Suppressor macrophage treated with lipopolysaccharide for 1 hour (primary cell): ENCODE results near the gene ISM2.

Source experiments
- DNase-seq, 3 donors: peaks; one replicate each; pipeline ENCODE4 v3.0.0-alpha.2; 2020 to 2022

The ISM2 gene

GRCh38 chr14:77459072-77459723, 39.4 kb downstream of the ISM2 start:
- DNase-seq = peak; percentile 79 to 86 (median 83)

GRCh38 chr14:77458249-77458950, 40.2 kb downstream of the ISM2 start:
- peak; percentile 26 to 42 (median 40) for DNase-seq

DNA sequence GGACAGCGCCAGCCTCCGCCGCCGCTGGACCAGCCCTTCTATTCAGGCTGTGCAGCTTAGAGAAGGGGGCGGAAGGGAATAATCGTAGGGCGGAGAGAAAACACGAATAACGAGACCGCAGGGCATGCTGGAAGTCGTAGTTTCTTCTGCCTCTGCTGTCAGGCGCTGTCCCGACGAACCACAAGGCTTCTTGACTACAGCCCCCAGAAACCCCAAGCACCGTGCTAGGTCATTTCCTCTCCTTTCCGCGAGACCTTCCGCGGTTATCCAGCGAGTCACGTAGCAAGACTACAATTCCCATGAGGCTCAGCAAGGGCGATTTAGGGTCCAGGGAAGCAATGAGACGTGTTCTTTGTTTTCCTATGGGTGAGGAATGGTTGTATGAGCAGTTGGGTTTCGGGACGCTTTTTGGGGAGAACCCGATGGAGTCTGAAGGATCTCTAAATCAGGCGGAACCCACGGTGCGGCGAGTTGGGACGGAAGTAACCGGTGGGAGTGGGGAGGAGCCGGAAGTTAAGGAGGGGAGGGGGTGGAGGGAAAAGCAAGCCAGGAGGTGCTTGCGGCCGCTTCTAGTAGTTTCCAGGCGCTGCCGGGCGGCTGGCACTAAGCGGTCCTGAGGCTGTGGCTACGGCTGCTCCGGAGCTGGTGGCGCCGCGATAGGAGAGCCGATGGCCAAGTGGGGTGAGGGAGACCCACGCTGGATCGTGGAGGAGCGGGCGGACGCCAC, 40.9 kb downstream of the ISM2 start, which contains the start of the genes AHSA1 and VIPAS39:
Gene AHSA1 (plus strand): TSS at position 572 of the 727 bp plus-strand sequence. CDS start 97 bp downstream, at position 669.
Gene VIPAS39 (minus strand): TSS at position 80 of the 727 bp plus-strand sequence. CDS start 3,499 bp downstream, outside the sequence.
- DNase-seq = peak; percentile 97 to 99 (median 98)

- peak in 1 of 3 donors; percentile 32 for DNase-seq
These were observed 41.5 kb downstream of the ISM2 start for GRCh38 chr14:77457115-77457521.

- no peak for DNase-seq
These were observed 42.5 kb downstream of the ISM2 start for GRCh38 chr14:77455966-77456640.

GRCh38 chr14:77442196-77442595, 56.4 kb downstream of the ISM2 start:
- no peak for DNase-seq

DNA sequence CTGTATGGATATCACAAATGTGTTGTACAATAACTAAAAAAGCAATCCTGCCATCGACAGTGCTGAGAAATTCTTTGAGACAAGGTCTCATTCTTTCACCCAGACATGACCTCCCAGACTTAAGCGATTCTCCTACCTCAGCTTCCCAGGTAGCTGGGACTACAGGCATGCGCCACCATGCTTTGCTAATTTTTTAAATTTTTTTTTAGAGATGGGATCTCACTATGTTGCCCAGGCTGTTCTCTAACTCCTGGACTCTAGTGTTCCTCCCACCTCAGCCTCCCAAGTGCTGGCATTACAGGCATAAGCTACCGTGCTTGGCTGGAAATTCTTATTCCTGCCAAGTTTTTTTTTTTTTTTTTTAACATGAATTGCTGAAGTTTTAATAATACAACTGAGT, 58.8 kb downstream of the ISM2 start:
- DNase-seq = no peak

DNA sequence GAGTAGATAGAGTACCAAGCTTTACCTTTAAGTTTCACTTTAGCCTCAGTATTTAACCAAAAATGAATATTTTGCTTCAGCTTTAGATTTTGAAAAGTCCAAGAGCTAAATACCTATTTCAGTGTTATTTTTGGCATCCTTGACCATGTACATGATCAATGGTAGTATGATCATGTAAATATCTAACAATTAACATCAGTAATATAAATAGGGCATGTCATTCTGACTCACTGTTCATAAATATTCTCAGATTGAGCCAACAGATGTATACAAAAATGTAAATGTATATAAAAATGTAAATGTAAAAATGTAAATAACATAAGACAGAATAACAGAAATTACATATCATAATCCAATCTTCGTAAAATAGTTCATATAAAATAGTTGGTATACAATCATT, 60.0 kb downstream of the ISM2 start:
- DNase-seq = no peak

DNA sequence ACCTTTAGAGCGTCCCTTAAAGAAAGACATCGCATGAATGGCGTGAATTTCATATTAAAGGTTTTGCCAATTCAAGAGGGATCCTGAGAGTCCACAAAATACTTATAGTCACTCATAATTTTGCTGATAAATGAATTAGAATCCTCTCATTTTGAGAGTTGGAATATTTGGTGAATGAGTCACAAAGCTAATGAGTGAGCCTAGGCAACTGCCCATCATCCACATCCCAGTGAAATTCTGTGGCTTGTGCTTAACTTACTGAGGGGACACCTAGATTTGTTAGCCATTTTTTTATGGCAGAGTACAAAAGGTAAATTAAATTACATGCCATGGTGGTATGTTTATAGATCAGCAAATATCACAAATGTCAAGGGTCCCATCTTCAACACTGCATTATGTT, 62.6 kb downstream of the ISM2 start:
- DNase-seq = no peak

GRCh38 chr14:77426396-77426795, 72.2 kb downstream of the ISM2 start:
- no peak for DNase-seq

GRCh38 chr14:77424862-77425261, 73.8 kb downstream of the ISM2 start:
- no peak for DNase-seq
